H1 (cell line): ENCODE results near the gene SPOCK3. TPM values are rescaled to one million over a fixed set of nuclear protein-coding genes. Genes with fewer than 3 reads are reported as not detected.

Source experiments
- CTCF ChIA-PET: fragments of 300-600 bp; sonication (Branson Sonifier 250); formaldehyde crosslinking; loops from one replicate; lab custom pipeline; 2021; ENCODE audit not compliant: partially characterized antibody; lab: Charles Lee
- POLR2A ChIA-PET: fragments of 300-600 bp; sonication (Branson Sonifier 250); formaldehyde crosslinking; loops from one replicate; lab custom pipeline; 2021; ENCODE audit warnings: inconsistent platforms; ENCODE audit not compliant: partially characterized antibody; lab: Charles Lee
- DNase-seq, 2 experiments: peaks; one replicate each; pipeline versions ENCODE4 v3.0.0 to v3.0.0-alpha.2; 2010 to 2022; ENCODE audit warnings: low spot score in 2 of 2, low read depth in 1 of 2, mixed read lengths in 1 of 2
- FAIRE-seq: peaks from 2 replicates; lab custom pipeline; 2011; peaks lifted over from hg19 to GRCh38; lab: Jason Lieb, UNC
- H2AFZ ChIP-seq: 2 replicates; pipeline ENCODE4 v1.8.1; 2012; ENCODE audit warnings: low read length, inconsistent platforms
- H2AK5ac ChIP-seq: 2 replicates; pipeline ENCODE4 v1.6.1; 2013; ENCODE audit warnings: low read depth, low read length
- H2BK120ac ChIP-seq: replicated peaks from 2 replicates; pipeline ENCODE3; 2013; ENCODE audit warnings: low read depth, low read length, inconsistent platforms
- H2BK12ac ChIP-seq: 2 replicates; pipeline ENCODE4 v1.6.1; 2013; ENCODE audit warnings: low read depth, low read length
- H2BK15ac ChIP-seq: 2 replicates; pipeline ENCODE4 v1.6.1; 2013; ENCODE audit warnings: low read length
- H2BK20ac ChIP-seq: 2 replicates; pipeline ENCODE4 v1.6.1; 2013; ENCODE audit warnings: low read length
- H2BK5ac ChIP-seq: 2 replicates; pipeline ENCODE4 v1.6.1; 2013; ENCODE audit warnings: low read depth, low read length
- H3K14ac ChIP-seq: 2 replicates; pipeline ENCODE4 v1.6.1; 2013; ENCODE audit warnings: inconsistent platforms; ENCODE audit not compliant: insufficient read length
- H3K18ac ChIP-seq: 2 replicates; pipeline ENCODE4 v1.6.1; 2013; ENCODE audit warnings: low read length; ENCODE audit errors: extremely low read depth
- H3K23ac ChIP-seq: 2 replicates; pipeline ENCODE4 v1.6.1; 2013; ENCODE audit warnings: inconsistent platforms; ENCODE audit not compliant: insufficient read length
- H3K23me2 ChIP-seq: 2 replicates; pipeline ENCODE4 v1.6.1; 2013; ENCODE audit warnings: low read depth, low read length
- H3K27ac ChIP-seq: 2 replicates; pipeline ENCODE4 v1.6.1; 2011; ENCODE audit warnings: low read depth, low read length, inconsistent platforms
- H3K27me3 ChIP-seq, 4 experiments: replicated peaks in 1 of 4; 1 replicate in 1 of 4; 2 replicates in 3 of 4; pipeline versions ENCODE4 v1.6.1 to v1.8.1; 2011 to 2013; ENCODE audit warnings: low read length in 3 of 4, mild to moderate bottlenecking in 3 of 4, inconsistent platforms in 2 of 4, mixed read lengths in 2 of 4, moderate library complexity in 1 of 4; ENCODE audit not compliant: control insufficient read depth in 3 of 4, insufficient read depth in 3 of 4; ENCODE audit errors: extremely low read depth in 1 of 4
- H3K36me3 ChIP-seq, 4 experiments: 2 replicates each; pipeline versions ENCODE4 v1.6.1 to v1.8.1; 2011 to 2013; ENCODE audit warnings: mild to moderate bottlenecking in 4 of 4, low read length in 3 of 4, moderate library complexity in 2 of 4, control low read depth in 1 of 4, inconsistent platforms in 1 of 4; ENCODE audit not compliant: insufficient read depth in 4 of 4, control insufficient read depth in 2 of 4
- H3K4ac ChIP-seq: replicated peaks from 2 replicates; pipeline ENCODE3; 2013; ENCODE audit warnings: low read length, low read depth, mixed read lengths, inconsistent platforms; ENCODE audit not compliant: insufficient read length
- H3K4me1 ChIP-seq, 4 experiments: replicated peaks in 1 of 4; 1 replicate in 1 of 4; 2 replicates in 3 of 4; pipeline versions ENCODE4 v1.6.1 to v1.8.1; 2011 to 2013; ENCODE audit warnings: low read length in 3 of 4, inconsistent platforms in 2 of 4, mixed read lengths in 1 of 4; ENCODE audit not compliant: insufficient read depth in 4 of 4, control insufficient read depth in 3 of 4
- H3K4me2 ChIP-seq, 2 experiments: 2 replicates each; pipeline versions ENCODE4 v1.6.1 to v1.8.1; 2011 to 2013; ENCODE audit warnings: low read depth in 2 of 2, low read length in 2 of 2, control low read depth in 1 of 2, inconsistent platforms in 1 of 2, mild to moderate bottlenecking in 1 of 2; ENCODE audit not compliant: insufficient read depth in 1 of 2
- H3K4me3 ChIP-seq, 4 experiments: fragments of 200-600, 300-600 bp in 1 of 4; sonication (generic), shearing (Covaris generic), sonication (Bioruptor Twin) in 1 of 4; 2 replicates each; pipeline versions ENCODE4 v1.5.1 to v1.8.1; 2011 to 2016; ENCODE audit warnings: low read length in 4 of 4, low read depth in 3 of 4, control low read depth in 2 of 4, inconsistent platforms in 2 of 4, mild to moderate bottlenecking in 2 of 4, mixed read lengths in 1 of 4, moderate library complexity in 1 of 4; ENCODE audit not compliant: insufficient read depth in 2 of 4; ENCODE audit errors: extremely low read depth in 1 of 4
- H3K56ac ChIP-seq: replicated peaks from 2 replicates; pipeline ENCODE3; 2013; ENCODE audit warnings: low read depth, mild to moderate bottlenecking, mixed read lengths, low read length, inconsistent platforms; ENCODE audit not compliant: insufficient read length
- H3K79me1 ChIP-seq: 2 replicates; pipeline ENCODE4 v1.6.1; 2013; ENCODE audit warnings: low read depth, low read length, control low read depth
- H3K79me2 ChIP-seq, 2 experiments: 2 replicates each; pipeline versions ENCODE4 v1.6.1 to v1.8.1; 2012 to 2013; ENCODE audit warnings: low read length in 2 of 2, mild to moderate bottlenecking in 2 of 2, inconsistent platforms in 1 of 2; ENCODE audit not compliant: insufficient read depth in 2 of 2, control insufficient read depth in 1 of 2
- H3K9ac ChIP-seq, 4 experiments: replicated peaks in 1 of 4; 1 replicate in 1 of 4; 2 replicates in 3 of 4; pipeline versions ENCODE4 v1.6.1 to v1.8.1; 2011 to 2013; ENCODE audit warnings: low read depth in 3 of 4, low read length in 3 of 4, control low read depth in 2 of 4, mild to moderate bottlenecking in 2 of 4, moderate library complexity in 2 of 4, inconsistent platforms in 1 of 4; ENCODE audit errors: extremely low read depth in 1 of 4
- H3K9me3 ChIP-seq, 2 experiments: 2 replicates each; pipeline versions ENCODE4 v1.6.1 to v1.8.1; 2012 to 2013; ENCODE audit warnings: mild to moderate bottlenecking in 2 of 2, moderate library complexity in 2 of 2, control low read depth in 1 of 2, inconsistent platforms in 1 of 2, low read depth in 1 of 2, low read length in 1 of 2, mixed read lengths in 1 of 2; ENCODE audit not compliant: insufficient read depth in 2 of 2
- H4K20me1 ChIP-seq, 2 experiments: replicated peaks in 1 of 2; 2 replicates each; pipeline versions ENCODE3 to v1.8.1; 2011 to 2013; ENCODE audit warnings: inconsistent platforms in 2 of 2, low read length in 2 of 2, mild to moderate bottlenecking in 1 of 2; ENCODE audit not compliant: insufficient read depth in 2 of 2, control insufficient read depth in 1 of 2
- H4K5ac ChIP-seq: 2 replicates; pipeline ENCODE4 v1.6.1; 2013; ENCODE audit warnings: low read length, low read depth, mixed read lengths, inconsistent platforms; ENCODE audit not compliant: insufficient read length
- H4K8ac ChIP-seq: 2 replicates; pipeline ENCODE4 v1.8.0; 2013; ENCODE audit warnings: mild to moderate bottlenecking, moderate library complexity, low read length, inconsistent platforms; ENCODE audit not compliant: insufficient read depth; ENCODE audit errors: extremely low read depth
- H4K91ac ChIP-seq: replicated peaks from 2 replicates; pipeline ENCODE3; 2013; ENCODE audit warnings: low read length, mixed read lengths, inconsistent platforms; ENCODE audit not compliant: insufficient read length
- RBBP5 ChIP-seq: IDR thresholded peaks from 2 replicates; pipeline ENCODE4 v1.7.1; 2012; ENCODE audit warnings: low read depth, mild to moderate bottlenecking, inconsistent platforms, low read length, moderate library complexity, borderline replicate concordance
- WGBS, 2 experiments: shearing (Covaris generic) in 1 of 2; methylation state at CpG; one replicate each; pipeline versions ENCODE4 v1.1.6 to v1.1.7; 2013 to 2015; ENCODE audit warnings: low lambda C conversion rate in 2 of 2, mixed read lengths in 2 of 2, inconsistent platforms in 1 of 2, low coverage in 1 of 2, missing lambda C conversion rate in 1 of 2; ENCODE audit not compliant: insufficient replicate concordance in 2 of 2, insufficient coverage in 1 of 2, insufficient read length in 1 of 2; ENCODE audit errors: extremely low coverage in 1 of 2, missing lambda C conversion rate in 1 of 2; 5-methylcytosine and 5-hydroxymethylcytosine counted together
- polyA plus RNA-seq, 7 experiments: library from polyadenylated mRNA; depleted of rRNA in 3 of 7; stranded (reverse) in 5 of 7; unstranded in 2 of 7; fragments of >200 nt in 5 of 7; fragments of 200-250 nt in 2 of 7; gene quantifications; 1 replicate in 5 of 7; 2 replicates in 1 of 7; 4 replicates in 1 of 7; pipeline versions ENCODE4 v1.2.1 to v1.2.3, GENCODE V29; 2011 to 2013; ENCODE audit warnings: missing spikeins in 2 of 7, mixed read lengths in 2 of 7
- total RNA-seq: library from RNA; stranded (reverse); fragmentation: NEBNext Ultra II Directional; extraction: Animal tissue kit (Norgen Biotek cat#: 25700); gene quantifications from 2 replicates; pipeline ENCODE4 v1.2.1, GENCODE V29; 2021

Gene SPOCK3
- total and polyA plus RNA-seq, 2 of the 8 experiments (the other 6 are each of a cell fraction or from before 2014, with no cell fraction given): 0.14 to 0.60 TPM

- Histone ChIP-seq H3K14ac (no peak overlapping the region), H4K91ac (no peak overlapping the region), H2BK15ac (no peak overlapping the region), H3K9ac (no peak overlapping the region), H3K27ac (no peak overlapping the region), H3K79me2 (no peaks in the 10 kb centered on the region), H2AFZ (no peak overlapping the region), H3K4me1 (no peaks in the 10 kb centered on the region), H3K9me3 (no peaks in the 10 kb centered on the region), H3K36me3 (no peaks in the 10 kb centered on the region), H3K4me2 (no peak overlapping the region), H3K4ac (no peak overlapping the region), H2BK12ac (no peak overlapping the region), H2BK20ac (no peak overlapping the region), H4K20me1 (no peaks in the 10 kb centered on the region), H4K8ac (no peak overlapping the region), H2BK120ac (no peak overlapping the region), H3K23ac (no peak overlapping the region), H3K23me2 (no peaks in the 10 kb centered on the region), H3K18ac (no peak overlapping the region), H3K4me3 (no peak overlapping the region), H3K79me1 (no peaks in the 10 kb centered on the region), H2BK5ac (no peak overlapping the region), H3K27me3 (no peaks in the 10 kb centered on the region), H2AK5ac (no peak overlapping the region), H4K5ac (no peak overlapping the region), H3K56ac (no peak overlapping the region)
- POLR2A ChIA-PET: no interaction called here
- DNase-seq (no peak), FAIRE-seq (no peak)
- 80% methylated on average over 1 of the region's 1 CpG; no CpG with 5 or more reads in 1 of the 2 experiments for WGBS, 2 experiments
- no peak for TF ChIP-seq RBBP5
- CTCF ChIA-PET: interaction anchor here (0.7 kb wide), 1 partner anchor 64 kb away, joined by 3 read pairs; no protein-coding TSS in a partner anchor
Observed at GRCh38 chr4:167177925-167178324, 56.4 kb downstream of the SPOCK3 start.
